OCI-LY7 (cell line): ENCODE results near the gene RPS6KA2. TPM values are rescaled to one million over a fixed set of nuclear protein-coding genes. Genes with fewer than 3 reads are reported as not detected.
"Not testable (repeated sequence)": the region's sequence is repeated elsewhere in the genome, so short reads cannot be mapped to it uniquely, and the experiment has no call there.

Experiments used
- BruUV-seq: library from RNA; stranded (reverse); fragments of 400-500 nt; replicated peaks from 2 replicates; lab custom pipeline; 2021; lab: Mats Ljungman, UMichigan
- CTCF ChIA-PET: fragments of 300-600 bp; sonication (Branson Sonifier 250); formaldehyde crosslinking; loops from one replicate; lab custom pipeline; 2022; ENCODE audit warnings: antibody characterized with exemption; ENCODE audit not compliant: unreplicated experiment; lab: Charles Lee
- POLR2A ChIA-PET: fragments of 300-600 bp; sonication (Branson Sonifier 250); formaldehyde crosslinking; loops from one replicate; lab custom pipeline; 2022; ENCODE audit warnings: antibody characterized with exemption; lab: Charles Lee
- DNase-seq: peaks from one replicate; pipeline ENCODE4 v3.0.0-alpha.2; 2015; ENCODE audit warnings: low spot score
- H2AFZ ChIP-seq: fragments of 200-600 bp; sonication (generic), shearing (Covaris generic); 2 replicates; pipeline ENCODE4 v1.6.1; 2014; ENCODE audit warnings: mild to moderate bottlenecking, antibody characterized with exemption, low read length, moderate library complexity
- H3K27ac ChIP-seq: fragments of 200-600 bp; sonication (generic); 2 replicates; pipeline ENCODE4 v1.5.1; 2014; ENCODE audit warnings: mixed run types, low read depth, mild to moderate bottlenecking, moderate library complexity, low read length, inconsistent platforms; ENCODE audit not compliant: poor library complexity, severe bottlenecking
- H3K36me3 ChIP-seq: fragments of 200-600 bp; sonication (generic); 2 replicates; pipeline ENCODE4 v1.6.1; 2014; ENCODE audit warnings: mild to moderate bottlenecking, antibody characterized with exemption, low read length, moderate library complexity, mixed read lengths; ENCODE audit not compliant: insufficient read depth
- H3K4me1 ChIP-seq: fragments of 200-600 bp; sonication (generic); 2 replicates; pipeline ENCODE4 v1.5.1; 2014; ENCODE audit warnings: mild to moderate bottlenecking, low read length; ENCODE audit not compliant: insufficient read depth, poor library complexity, severe bottlenecking
- H3K4me2 ChIP-seq: fragments of 200-600 bp; sonication (generic); 2 replicates; pipeline ENCODE4 v1.6.1; 2014; ENCODE audit warnings: mild to moderate bottlenecking, low read length
- H3K4me3 ChIP-seq: fragments of 200-600 bp; sonication (generic); 2 replicates; pipeline ENCODE4 v1.5.1; 2014; ENCODE audit warnings: mild to moderate bottlenecking, low read depth, low read length; ENCODE audit not compliant: poor library complexity, severe bottlenecking
- H3K79me2 ChIP-seq: fragments of 200-600 bp; sonication (generic); 2 replicates; pipeline ENCODE4 v1.6.1; 2016; ENCODE audit warnings: low read depth, mild to moderate bottlenecking, low read length, moderate library complexity, mixed read lengths; ENCODE audit not compliant: insufficient read depth
- H3K9me2 ChIP-seq: fragments of 200-600 bp; sonication (generic); 2 replicates; pipeline ENCODE4 v1.6.1; 2016; ENCODE audit warnings: mild to moderate bottlenecking, low read length, mixed read lengths; ENCODE audit not compliant: insufficient read depth
- H3K9me3 ChIP-seq: fragments of 200-600 bp; sonication (generic); 2 replicates; pipeline ENCODE4 v1.6.1; 2014; ENCODE audit warnings: mild to moderate bottlenecking, mixed run types, low read length, mixed read lengths
- H4K20me1 ChIP-seq: fragments of 200-600 bp; sonication (generic); 2 replicates; pipeline ENCODE4 v1.6.1; 2014; ENCODE audit warnings: mild to moderate bottlenecking, antibody characterized with exemption, low read length, moderate library complexity, mixed read lengths; ENCODE audit not compliant: insufficient read depth
- CTCF ChIP-seq: fragments of 200-600 bp; sonication (generic); conservative IDR thresholded peaks from 2 replicates; pipeline ENCODE4 v1.5.1; 2014; ENCODE audit warnings: mild to moderate bottlenecking, antibody characterized with exemption, low read length, moderate library complexity, mixed read lengths
- EZH2phosphoT487 ChIP-seq: fragments of 200-600 bp; sonication (generic); IDR thresholded peaks from 2 replicates; pipeline ENCODE4 v1.6.1; 2018; ENCODE audit warnings: low read depth, borderline replicate concordance, mild to moderate bottlenecking, mixed run types, antibody characterized with exemption, low read length, moderate library complexity, mixed read lengths
- intact Hi-C: fragments of 100-400 bp; cut with micrococcal nuclease; formaldehyde crosslinking; loops from one replicate; pipeline ENCODE4 v1.10.0; 2022; ENCODE audit not compliant: unreplicated experiment
- total RNA-seq, 2 experiments: library from RNA; depleted of rRNA in 1 of 2; stranded (reverse); fragments of >200 nt in 1 of 2; shearing (Covaris generic) in 1 of 2; gene quantifications; 2 replicates each; pipeline ENCODE4 v1.2.3, GENCODE V29; 2014 to 2022

The RPS6KA2 gene
- total RNA-seq, 2 experiments from 2014 or later, result 0.69 to 1.9 TPM

- Histone ChIP-seq H3K4me2 (peak overlapping the region; percentile 27; the same call in 1 of the 2 replicates), H3K9me3 (no peaks in the 10 kb centered on the region), H3K9me2 (no peaks in the 10 kb centered on the region), H4K20me1 (no peaks in the 10 kb centered on the region), H3K79me2 (no peaks in the 10 kb centered on the region), H3K27ac (no peak overlapping the region), H3K36me3 (no peaks in the 10 kb centered on the region), H2AFZ (no peak overlapping the region), H3K4me3 (no peak overlapping the region), H3K4me1 (no peaks in the 10 kb centered on the region)
- DNase-seq, result no peak
- intact Hi-C loops, result no loop called here
- ChIA-PET POLR2A (no interaction called here), CTCF (interaction anchor here (0.6 kb wide), 1 partner anchor 393 kb away, joined by 3 read pairs; no protein-coding TSS in a partner anchor)
- no peak for TF ChIP-seq EZH2phosphoT487
- TF ChIP-seq CTCF, result no peak
- no TSS peak for BruUV-seq
Observed at GRCh38 chr6:166540631-166541331, 86.3 kb downstream of the RPS6KA2 start.

GRCh38 chr6:166539543-166539942, 87.5 kb downstream of the RPS6KA2 start:
- H3K79me2 ChIP-seq, result no peaks in the 10 kb centered on the region
- H3K9me3 ChIP-seq, result no peaks in the 10 kb centered on the region
- H3K27ac ChIP-seq, result no peak overlapping the region
- H4K20me1 ChIP-seq, result no peaks in the 10 kb centered on the region
- DNase-seq, result no peak
- POLR2A ChIA-PET, result no interaction called here
- no TSS peak for BruUV-seq
- H3K4me1 ChIP-seq, result no peaks in the 10 kb centered on the region
- peak overlapping the region; percentile 28; the same call in 1 of the 2 replicates for H2AFZ ChIP-seq
- intact Hi-C loops, result no loop called here
- no peak overlapping the region for H3K4me2 ChIP-seq
- CTCF ChIA-PET, result no interaction called here
- TF ChIP-seq EZH2phosphoT487 (no peak), CTCF (no peak)
- H3K36me3 ChIP-seq, result no peaks in the 10 kb centered on the region
- H3K4me3 ChIP-seq, result no peak overlapping the region
- H3K9me2 ChIP-seq, result no peaks in the 10 kb centered on the region

GRCh38 chr6:166539011-166539385, 88.1 kb downstream of the RPS6KA2 start:
- DNase-seq, H3K9me2 ChIP-seq, H3K79me2 ChIP-seq, H3K36me3 ChIP-seq, H3K27ac ChIP-seq, intact Hi-C loops, H2AFZ ChIP-seq, BruUV-seq, H3K4me3 ChIP-seq, POLR2A ChIA-PET, H3K4me1 ChIP-seq, H4K20me1 ChIP-seq, H3K9me3 ChIP-seq, CTCF ChIA-PET, H3K4me2 ChIP-seq: not testable (repeated sequence)
